ENCODE data around the gene HOXA2.

- no peak for TF ChIP-seq CTCF (IDR thresholded peaks at IDR 0.05; ENCODE audit: control extremely low read depth in 1 of 3, insufficient read depth in 1 of 3, low read depth in 1 of 3, low read length in 3 of 3)
- no peak for TF ChIP-seq POLR2AphosphoS5 (IDR thresholded peaks at IDR 0.05; ENCODE audit: low read depth, low read length)
- no peak for TF ChIP-seq RNF2 (IDR thresholded peaks at IDR 0.05; ENCODE audit: borderline replicate concordance, low read depth, low read length, missing control alignments, poor library complexity, severe bottlenecking)
Observed at GRCh38 chr7:27140126-27140857, 37.8 kb upstream of the HOXA2 start.
